ENCODE results near the gene KCNH2. TPM values are rescaled to one million over a fixed set of nuclear protein-coding genes. Genes with fewer than 3 reads are reported as not detected.
A peak's percentile ranks its signal among the peaks of the same experiment; 100 is the strongest.
"Not testable (repeated sequence)": the region's sequence is repeated elsewhere in the genome, so short reads cannot be mapped to it uniquely, and the experiment has no call there.

The KCNH2 gene
- 0.27 and 0.58 TPM in 2 replicates for total RNA-seq (2014; rRNA removed; shearing (Covaris generic))
- 0.68 TPM in 1 of 2 replicates, not detected in the other for polyA plus RNA-seq (2014; cell fraction: nucleus; rRNA removed)

GRCh38 chr7:150978126-150978789 lies at the start of gene KCNH2:
Gene KCNH2, minus strand, starts transcription at chr7:150978321. Its CDS starts 408 bp downstream, at chr7:150977913.
- no peak for DNase-seq (ENCODE audit: extremely low read depth, low read depth)

GRCh38 chr7:151027728-151028130 lies 49.6 kb upstream of the KCNH2 start:
- DNase-seq (ENCODE audit: extremely low read depth, low read depth) = not testable (repeated sequence)

GRCh38 chr7:151026771-151027727 lies 48.9 kb upstream of the KCNH2 start:
- DNase-seq (ENCODE audit: extremely low read depth, low read depth) = not testable (repeated sequence)

GRCh38 chr7:151025924-151026671 lies 48.0 kb upstream of the KCNH2 start:
- DNase-seq (ENCODE audit: extremely low read depth, low read depth) = no peak

- no peak for DNase-seq (ENCODE audit: extremely low read depth, low read depth)
Observed at GRCh38 chr7:151024435-151025056, 46.4 kb upstream of the KCNH2 start, which contains the start of gene ATG9B. Gene ATG9B, minus strand, starts transcription at chr7:151024494. Its CDS starts 71 bp downstream, at chr7:151024423.

GRCh38 chr7:151023232-151023631 lies 45.1 kb upstream of the KCNH2 start:
- no peak for DNase-seq (ENCODE audit: extremely low read depth, low read depth)

- no peak for DNase-seq (ENCODE audit: extremely low read depth, low read depth)
Observed at GRCh38 chr7:151020231-151020630, 42.1 kb upstream of the KCNH2 start.

- DNase-seq (ENCODE audit: extremely low read depth, low read depth) = no peak
Observed at GRCh38 chr7:151019130-151019447, 41.0 kb upstream of the KCNH2 start.

- no peak for DNase-seq (ENCODE audit: extremely low read depth, low read depth)
Observed at GRCh38 chr7:151018421-151019129, 40.5 kb upstream of the KCNH2 start.

GRCh38 chr7:151017953-151018420 lies 39.9 kb upstream of the KCNH2 start:
- peak; percentile 31 for DNase-seq (ENCODE audit: extremely low read depth, low read depth)

- DNase-seq (ENCODE audit: extremely low read depth, low read depth) = no peak
Observed at GRCh38 chr7:151017370-151017952, 39.3 kb upstream of the KCNH2 start.

- DNase-seq (ENCODE audit: extremely low read depth, low read depth) = no peak
Observed at GRCh38 chr7:151016942-151017341, 38.8 kb upstream of the KCNH2 start.

- no peak for DNase-seq (ENCODE audit: extremely low read depth, low read depth)
Observed at GRCh38 chr7:151016505-151016904, 38.4 kb upstream of the KCNH2 start.

GRCh38 chr7:151015967-151016366 lies 37.8 kb upstream of the KCNH2 start:
- DNase-seq (ENCODE audit: extremely low read depth, low read depth) = no peak

- no peak for DNase-seq (ENCODE audit: extremely low read depth, low read depth)
Observed at GRCh38 chr7:151014950-151015349, 36.8 kb upstream of the KCNH2 start.

GRCh38 chr7:151013733-151014497 lies 35.8 kb upstream of the KCNH2 start:
- DNase-seq (ENCODE audit: extremely low read depth, low read depth) = no peak

- DNase-seq (ENCODE audit: extremely low read depth, low read depth) = no peak
Observed at GRCh38 chr7:151013356-151013732, 35.2 kb upstream of the KCNH2 start.

- DNase-seq (ENCODE audit: extremely low read depth, low read depth) = peak; percentile 7
Observed at GRCh38 chr7:151012911-151013347, 34.8 kb upstream of the KCNH2 start.

Measured in NCI-H460 (cell line).